ENCODE data around the gene LUC7L3.

DNA sequence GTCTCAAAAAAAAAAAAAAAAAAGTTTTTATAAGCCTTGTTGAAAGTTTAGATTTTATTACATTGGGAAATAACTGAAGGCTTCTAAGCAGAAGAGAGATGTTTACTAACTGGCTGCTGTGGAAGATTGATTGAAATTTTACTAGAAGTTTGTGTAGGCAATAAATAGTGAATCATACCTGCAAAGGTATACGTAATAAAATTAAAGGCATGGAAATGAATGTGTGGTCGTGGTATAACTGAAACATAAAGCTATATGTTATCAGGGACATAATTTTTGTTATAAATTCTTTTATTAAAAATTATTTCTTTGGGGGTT, 8.7 kb downstream of the LUC7L3 start:
- TF ChIP-seq, protein P1, sequence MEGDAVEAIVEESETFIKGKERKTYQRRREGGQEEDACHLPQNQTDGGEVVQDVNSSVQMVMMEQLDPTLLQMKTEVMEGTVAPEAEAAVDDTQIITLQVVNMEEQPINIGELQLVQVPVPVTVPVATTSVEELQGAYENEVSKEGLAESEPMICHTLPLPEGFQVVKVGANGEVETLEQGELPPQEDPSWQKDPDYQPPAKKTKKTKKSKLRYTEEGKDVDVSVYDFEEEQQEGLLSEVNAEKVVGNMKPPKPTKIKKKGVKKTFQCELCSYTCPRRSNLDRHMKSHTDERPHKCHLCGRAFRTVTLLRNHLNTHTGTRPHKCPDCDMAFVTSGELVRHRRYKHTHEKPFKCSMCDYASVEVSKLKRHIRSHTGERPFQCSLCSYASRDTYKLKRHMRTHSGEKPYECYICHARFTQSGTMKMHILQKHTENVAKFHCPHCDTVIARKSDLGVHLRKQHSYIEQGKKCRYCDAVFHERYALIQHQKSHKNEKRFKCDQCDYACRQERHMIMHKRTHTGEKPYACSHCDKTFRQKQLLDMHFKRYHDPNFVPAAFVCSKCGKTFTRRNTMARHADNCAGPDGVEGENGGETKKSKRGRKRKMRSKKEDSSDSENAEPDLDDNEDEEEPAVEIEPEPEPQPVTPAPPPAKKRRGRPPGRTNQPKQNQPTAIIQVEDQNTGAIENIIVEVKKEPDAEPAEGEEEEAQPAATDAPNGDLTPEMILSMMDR (IDR thresholded peaks at IDR 0.05) = no peak
- TF ChIP-seq POLR2A (IDR thresholded peaks at IDR 0.05) = no peak

Data from right lobe of liver (tissue), 4 donors.